Transverse colon (tissue), 4 donors: ENCODE data around the gene CHRM4. TPM values are rescaled to one million over a fixed set of nuclear protein-coding genes. Genes with fewer than 3 reads are reported as not detected.
A peak's percentile ranks its signal among the peaks of the same experiment; 100 is the strongest.

Experiments
- DNase-seq: peaks from one replicate; pipeline ENCODE4 v3.0.0-alpha.2; 2019
- H3K27ac ChIP-seq, 4 donors: fragments of 200-600 bp; sonication (generic); 2 replicates each; pipeline ENCODE4 v1.5.1; 2016 to 2018; ENCODE audit warnings: inconsistent platforms in 4 of 4
- H3K27me3 ChIP-seq: fragments of 200-600 bp; sonication (generic); 2 replicates; pipeline ENCODE4 v1.5.1; 2017; ENCODE audit warnings: inconsistent platforms
- H3K36me3 ChIP-seq, 4 donors: fragments of 200-600 bp; sonication (generic); 2 replicates each; pipeline ENCODE4 v1.5.1; 2017 to 2019; ENCODE audit warnings: inconsistent platforms in 4 of 4
- H3K4me1 ChIP-seq, 4 donors: fragments of 200-600 bp; sonication (generic); 2 replicates each; pipeline ENCODE4 v1.5.1; 2017 to 2020; ENCODE audit warnings: inconsistent platforms in 4 of 4
- H3K4me3 ChIP-seq, 4 donors: fragments of 200-600 bp; sonication (generic); 1 replicate in 1 of 4; 2 replicates in 3 of 4; pipeline versions ENCODE4 v1.5.1 to v1.6.1; 2017 to 2019; ENCODE audit warnings: inconsistent platforms in 4 of 4
- H3K9me3 ChIP-seq, 2 donors: fragments of 200-600 bp; sonication (generic); 2 replicates each; pipeline ENCODE4 v1.5.1; 2017 to 2019; ENCODE audit warnings: inconsistent platforms in 2 of 2
- EP300 ChIP-seq: sonication (generic); formaldehyde crosslinking; IDR thresholded peaks from one replicate; pipeline ENCODE4 v1.6.1; 2017; ENCODE audit warnings: antibody characterized with exemption, low read depth
- POLR2A ChIP-seq: fragments of 450-650 bp; IDR thresholded peaks from one replicate; pipeline ENCODE4 v1.6.1; 2016; ENCODE audit warnings: antibody characterized with exemption, mild to moderate bottlenecking, moderate library complexity
- POLR2AphosphoS5 ChIP-seq, 3 donors: sonication (generic); formaldehyde crosslinking; IDR thresholded peaks; one replicate each; pipeline ENCODE4 v1.6.1; 2016; ENCODE audit warnings: antibody characterized with exemption in 3 of 3
- WGBS, 2 donors: methylation state at CpG; one replicate each; pipeline ENCODE4 v1.1.5; 2018; ENCODE audit warnings: low coverage in 1 of 2; 5-methylcytosine and 5-hydroxymethylcytosine counted together
- in situ Hi-C, 4 donors: fragments of 200-750 bp; cut with MboI; loops; one replicate each; pipeline versions ENCODE4 v1.15.0 to v1.15.1; 2017; ENCODE audit warnings: low sequenced_read_pairs in 3 of 4, low pct_ligation_motif_present in 1 of 4, low pct_unique_long_range_greater_than_20kb in 1 of 4
- intact Hi-C: fragments of 100-400 bp; cut with DNase I; formaldehyde crosslinking; loops from one replicate; pipeline ENCODE4 v1.15.1; 2023; ENCODE audit warnings: low total_unique reads
- total RNA-seq, 4 donors: library from RNA; depleted of rRNA; stranded (reverse); fragments of >200 nt; gene quantifications; one replicate each; pipeline ENCODE4 v1.1.0, GENCODE V29; 2016
- TF ChIP-seq, protein P1 (sequence below), 5 experiments: fragments of 200-600 bp in 3 of 5; fragments of 450-650 bp in 2 of 5; sonication (generic) in 3 of 5; IDR thresholded peaks; 1 replicate in 2 of 5; 2 replicates in 3 of 5; pipeline ENCODE4 v1.5.1; 2016 to 2017; ENCODE audit warnings: antibody characterized with exemption in 5 of 5, inconsistent platforms in 3 of 5, mild to moderate bottlenecking in 2 of 5, moderate library complexity in 1 of 5

The CHRM4 gene
- total RNA-seq, 4 donors from 2014 or later = 0.82 to 3.3 TPM; not detected in 2

- intact Hi-C loops = loop anchor here (10.0 kb wide), 1 partner anchor 142 kb away; no protein-coding TSS in a partner anchor
- DNase-seq = no peak
- TF ChIP-seq POLR2A (no peak), EP300 (no peak), POLR2AphosphoS5 (IDR thresholded peaks at IDR 0.05) (no peak)
- TF ChIP-seq, protein P1, sequence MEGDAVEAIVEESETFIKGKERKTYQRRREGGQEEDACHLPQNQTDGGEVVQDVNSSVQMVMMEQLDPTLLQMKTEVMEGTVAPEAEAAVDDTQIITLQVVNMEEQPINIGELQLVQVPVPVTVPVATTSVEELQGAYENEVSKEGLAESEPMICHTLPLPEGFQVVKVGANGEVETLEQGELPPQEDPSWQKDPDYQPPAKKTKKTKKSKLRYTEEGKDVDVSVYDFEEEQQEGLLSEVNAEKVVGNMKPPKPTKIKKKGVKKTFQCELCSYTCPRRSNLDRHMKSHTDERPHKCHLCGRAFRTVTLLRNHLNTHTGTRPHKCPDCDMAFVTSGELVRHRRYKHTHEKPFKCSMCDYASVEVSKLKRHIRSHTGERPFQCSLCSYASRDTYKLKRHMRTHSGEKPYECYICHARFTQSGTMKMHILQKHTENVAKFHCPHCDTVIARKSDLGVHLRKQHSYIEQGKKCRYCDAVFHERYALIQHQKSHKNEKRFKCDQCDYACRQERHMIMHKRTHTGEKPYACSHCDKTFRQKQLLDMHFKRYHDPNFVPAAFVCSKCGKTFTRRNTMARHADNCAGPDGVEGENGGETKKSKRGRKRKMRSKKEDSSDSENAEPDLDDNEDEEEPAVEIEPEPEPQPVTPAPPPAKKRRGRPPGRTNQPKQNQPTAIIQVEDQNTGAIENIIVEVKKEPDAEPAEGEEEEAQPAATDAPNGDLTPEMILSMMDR (IDR thresholded peaks at IDR 0.05) = no peak
- H3K4me1 ChIP-seq = peaks cover 6 to 40% (median 40%) of the 10 kb centered on the region in 4 donors
- peaks cover 42% of the 10 kb centered on the region for H3K27me3 ChIP-seq
- WGBS, 2 donors = 60 to 71% methylated on average over 1 to 4 of the region's 4 CpGs
- in situ Hi-C loops = loop anchor here in 3 of 4 donors (10.0 to 25.0 kb wide), 2 partner anchors 142 to 144 kb away; no protein-coding TSS in a partner anchor
- H3K27ac ChIP-seq = no peak overlapping the region
- H3K36me3 ChIP-seq = peaks cover 0 to 7% (median 3%) of the 10 kb centered on the region in 4 donors
- no peaks in the 10 kb centered on the region for H3K9me3 ChIP-seq
- H3K4me3 ChIP-seq = no peak overlapping the region
These were observed 1.6 kb upstream of the CHRM4 start for GRCh38 chr11:46393231-46393616.

- H3K4me1 ChIP-seq = peaks cover 6 to 40% (median 40%) of the 10 kb centered on the region in 4 donors
- H3K4me3 ChIP-seq = peak overlapping the region in 3 of 4 donors; percentile 32 to 52 (median 45)
- intact Hi-C loops (loop anchor here (10.0 kb wide), 1 partner anchor 142 kb away; no protein-coding TSS in a partner anchor), in situ Hi-C loops (loop anchor here in 3 of 4 donors (10.0 to 25.0 kb wide), 2 partner anchors 142 to 145 kb away; no protein-coding TSS in a partner anchor)
- H3K9me3 ChIP-seq = no peaks in the 10 kb centered on the region
- TF ChIP-seq, protein P1 (IDR thresholded peaks at IDR 0.05) = no peak
- peak in 2 of 3 donors; percentile 21 to 25 for TF ChIP-seq POLR2AphosphoS5 (IDR thresholded peaks at IDR 0.05)
- DNase-seq = peak; percentile 85
- peaks cover 48% of the 10 kb centered on the region for H3K27me3 ChIP-seq
- peaks cover 0 to 7% (median 3%) of the 10 kb centered on the region in 4 donors for H3K36me3 ChIP-seq
- 14% methylated on average over 31 of the region's 71 CpGs; no CpG with 5 or more reads in 1 of the 2 donors for WGBS, 2 donors
- H3K27ac ChIP-seq = no peak overlapping the region
These were observed 1.1 kb upstream of the CHRM4 start for GRCh38 chr11:46392421-46393230.

GRCh38 chr11:46391186-46391577 is 394 bp downstream of the CHRM4 start:
- intact Hi-C loops (loop anchor here (10.0 kb wide), 1 partner anchor 144 kb away; no protein-coding TSS in a partner anchor), in situ Hi-C loops (loop anchor here in 3 of 4 donors (10.0 to 25.0 kb wide), 2 partner anchors 144 to 146 kb away; no protein-coding TSS in a partner anchor)
- TF ChIP-seq, protein P1 (IDR thresholded peaks at IDR 0.05) = no peak
- TF ChIP-seq POLR2A = no peak
- no peak for TF ChIP-seq POLR2AphosphoS5 (IDR thresholded peaks at IDR 0.05)
- no peak for TF ChIP-seq EP300
- H3K9me3 ChIP-seq = no peaks in the 10 kb centered on the region
- 1% methylated on average over 25 of the region's 31 CpGs; no CpG with 5 or more reads in 1 of the 2 donors for WGBS, 2 donors
- H3K36me3 ChIP-seq = no peaks in the 10 kb centered on the region
- peaks cover 63% of the 10 kb centered on the region for H3K27me3 ChIP-seq
- DNase-seq = no peak
- H3K4me3 ChIP-seq = peak overlapping the region in 3 of 4 donors; percentile 32 to 52 (median 45)
- peaks cover 6 to 40% (median 40%) of the 10 kb centered on the region in 4 donors for H3K4me1 ChIP-seq
- H3K27ac ChIP-seq = no peak overlapping the region
